ES-I3 (cell line): ENCODE measurements around the gene MS4A6E.

Source experiments
- H3K36me3 ChIP-seq: 2 replicates; pipeline ENCODE4 v1.6.1; 2013; ENCODE audit warnings: mild to moderate bottlenecking, low read length, control low read depth, moderate library complexity; ENCODE audit not compliant: insufficient read depth
- H3K4me1 ChIP-seq: 2 replicates; pipeline ENCODE4 v1.6.1; 2013; ENCODE audit warnings: mild to moderate bottlenecking, control low read depth, low read length; ENCODE audit not compliant: insufficient read depth
- H3K9ac ChIP-seq: 2 replicates; pipeline ENCODE4 v1.6.1; 2013; ENCODE audit warnings: low read depth, mild to moderate bottlenecking, low read length, moderate library complexity
- H3K9me3 ChIP-seq: 2 replicates; pipeline ENCODE4 v1.6.1; 2013; ENCODE audit warnings: mild to moderate bottlenecking, low read length, moderate library complexity; ENCODE audit not compliant: control insufficient read depth, insufficient read depth

Gene MS4A6E

GRCh38 chr11:60315871-60316270 lies 11.2 kb upstream of the MS4A6E start:
- no peaks in the 10 kb centered on the region for H3K36me3 ChIP-seq
- H3K9me3 ChIP-seq = no peaks in the 10 kb centered on the region
- H3K9ac ChIP-seq = no peak overlapping the region
- no peaks in the 10 kb centered on the region for H3K4me1 ChIP-seq

GRCh38 chr11:60316317-60316716 lies 10.7 kb upstream of the MS4A6E start:
- no peak overlapping the region for H3K9ac ChIP-seq
- H3K4me1 ChIP-seq = no peaks in the 10 kb centered on the region
- no peaks in the 10 kb centered on the region for H3K9me3 ChIP-seq
- H3K36me3 ChIP-seq = no peaks in the 10 kb centered on the region

GRCh38 chr11:60318726-60319125 lies 8.3 kb upstream of the MS4A6E start:
- Histone ChIP-seq H3K36me3 (no peaks in the 10 kb centered on the region), H3K4me1 (no peaks in the 10 kb centered on the region), H3K9me3 (no peaks in the 10 kb centered on the region), H3K9ac (no peak overlapping the region)

GRCh38 chr11:60321051-60321450 lies 6.0 kb upstream of the MS4A6E start:
- no peaks in the 10 kb centered on the region for H3K9me3 ChIP-seq
- no peak overlapping the region for H3K9ac ChIP-seq
- H3K36me3 ChIP-seq = no peaks in the 10 kb centered on the region
- no peaks in the 10 kb centered on the region for H3K4me1 ChIP-seq

GRCh38 chr11:60328460-60328859 lies 1.4 kb downstream of the MS4A6E start:
- H3K9me3 ChIP-seq = no peaks in the 10 kb centered on the region
- no peaks in the 10 kb centered on the region for H3K36me3 ChIP-seq
- H3K9ac ChIP-seq = no peak overlapping the region
- H3K4me1 ChIP-seq = no peaks in the 10 kb centered on the region

GRCh38 chr11:60332846-60333245 lies 5.8 kb downstream of the MS4A6E start:
- Histone ChIP-seq H3K9me3 (no peaks in the 10 kb centered on the region), H3K4me1 (no peaks in the 10 kb centered on the region), H3K9ac (no peak overlapping the region), H3K36me3 (no peaks in the 10 kb centered on the region)

GRCh38 chr11:60334005-60334620 lies 7.1 kb downstream of the MS4A6E start:
- Histone ChIP-seq H3K36me3 (no peaks in the 10 kb centered on the region), H3K4me1 (no peaks in the 10 kb centered on the region), H3K9ac (no peak overlapping the region), H3K9me3 (no peaks in the 10 kb centered on the region)

- H3K9me3 ChIP-seq = no peaks in the 10 kb centered on the region
- no peaks in the 10 kb centered on the region for H3K4me1 ChIP-seq
- H3K36me3 ChIP-seq = no peaks in the 10 kb centered on the region
- no peak overlapping the region for H3K9ac ChIP-seq
These were observed 9.8 kb downstream of the MS4A6E start for GRCh38 chr11:60336767-60337391.

GRCh38 chr11:60338053-60338452 lies 11.0 kb downstream of the MS4A6E start:
- no peaks in the 10 kb centered on the region for H3K36me3 ChIP-seq

GRCh38 chr11:60339356-60339755 lies 12.3 kb downstream of the MS4A6E start:
- Histone ChIP-seq H3K9me3 (no peaks in the 10 kb centered on the region), H3K36me3 (no peaks in the 10 kb centered on the region), H3K9ac (no peak overlapping the region), H3K4me1 (no peaks in the 10 kb centered on the region)

More at GRCh38 chr11:60338053-60338452, 11.0 kb downstream of the MS4A6E start:
- no peak overlapping the region for H3K9ac ChIP-seq
- H3K9me3 ChIP-seq = no peaks in the 10 kb centered on the region
- H3K4me1 ChIP-seq = no peaks in the 10 kb centered on the region

- H3K4me1 ChIP-seq = no peaks in the 10 kb centered on the region
- no peak overlapping the region for H3K9ac ChIP-seq
- H3K36me3 ChIP-seq = no peaks in the 10 kb centered on the region
- H3K9me3 ChIP-seq = no peaks in the 10 kb centered on the region
These were observed 16.1 kb downstream of the MS4A6E start for GRCh38 chr11:60343094-60343704.

- H3K36me3 ChIP-seq = no peaks in the 10 kb centered on the region
- no peaks in the 10 kb centered on the region for H3K9me3 ChIP-seq
- H3K9ac ChIP-seq = no peak overlapping the region
- no peaks in the 10 kb centered on the region for H3K4me1 ChIP-seq
These were observed 17.1 kb downstream of the MS4A6E start for GRCh38 chr11:60344146-60344545.

- Histone ChIP-seq H3K4me1 (no peaks in the 10 kb centered on the region), H3K9me3 (no peaks in the 10 kb centered on the region), H3K9ac (no peak overlapping the region), H3K36me3 (no peaks in the 10 kb centered on the region)
These were observed 18.4 kb downstream of the MS4A6E start for GRCh38 chr11:60345489-60345888.

GRCh38 chr11:60347084-60347797 lies 20.2 kb downstream of the MS4A6E start:
- no peaks in the 10 kb centered on the region for H3K9me3 ChIP-seq
- no peaks in the 10 kb centered on the region for H3K36me3 ChIP-seq
- no peaks in the 10 kb centered on the region for H3K4me1 ChIP-seq
- no peak overlapping the region for H3K9ac ChIP-seq

- no peak overlapping the region for H3K9ac ChIP-seq
- no peaks in the 10 kb centered on the region for H3K4me1 ChIP-seq
- H3K36me3 ChIP-seq = no peaks in the 10 kb centered on the region
- H3K9me3 ChIP-seq = no peaks in the 10 kb centered on the region
These were observed 21.1 kb downstream of the MS4A6E start for GRCh38 chr11:60348116-60348515.
